GM18951 (cell line): ENCODE results near the gene KISS1.
"Not testable (repeated sequence)": the region's sequence is repeated elsewhere in the genome, so short reads cannot be mapped to it uniquely, and the experiment has no call there.

ENCODE experiments used
- POLR2A ChIP-seq: IDR thresholded peaks from 4 replicates; pipeline ENCODE4 v1.6.1; 2011; ENCODE audit warnings: mild to moderate bottlenecking; ENCODE audit not compliant: insufficient read length, insufficient read depth; ENCODE audit errors: extremely low read depth
- in situ Hi-C: fragments of 300-500 bp; cut with MboI; formaldehyde crosslinking; loops from one replicate; pipeline ENCODE4 v1.12.0; 2022; ENCODE audit warnings: low sequenced_read_pairs, mixed read lengths, inconsistent platforms; ENCODE audit not compliant: unreplicated experiment

The KISS1 gene, protein sequence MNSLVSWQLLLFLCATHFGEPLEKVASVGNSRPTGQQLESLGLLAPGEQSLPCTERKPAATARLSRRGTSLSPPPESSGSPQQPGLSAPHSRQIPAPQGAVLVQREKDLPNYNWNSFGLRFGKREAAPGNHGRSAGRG

DNA sequence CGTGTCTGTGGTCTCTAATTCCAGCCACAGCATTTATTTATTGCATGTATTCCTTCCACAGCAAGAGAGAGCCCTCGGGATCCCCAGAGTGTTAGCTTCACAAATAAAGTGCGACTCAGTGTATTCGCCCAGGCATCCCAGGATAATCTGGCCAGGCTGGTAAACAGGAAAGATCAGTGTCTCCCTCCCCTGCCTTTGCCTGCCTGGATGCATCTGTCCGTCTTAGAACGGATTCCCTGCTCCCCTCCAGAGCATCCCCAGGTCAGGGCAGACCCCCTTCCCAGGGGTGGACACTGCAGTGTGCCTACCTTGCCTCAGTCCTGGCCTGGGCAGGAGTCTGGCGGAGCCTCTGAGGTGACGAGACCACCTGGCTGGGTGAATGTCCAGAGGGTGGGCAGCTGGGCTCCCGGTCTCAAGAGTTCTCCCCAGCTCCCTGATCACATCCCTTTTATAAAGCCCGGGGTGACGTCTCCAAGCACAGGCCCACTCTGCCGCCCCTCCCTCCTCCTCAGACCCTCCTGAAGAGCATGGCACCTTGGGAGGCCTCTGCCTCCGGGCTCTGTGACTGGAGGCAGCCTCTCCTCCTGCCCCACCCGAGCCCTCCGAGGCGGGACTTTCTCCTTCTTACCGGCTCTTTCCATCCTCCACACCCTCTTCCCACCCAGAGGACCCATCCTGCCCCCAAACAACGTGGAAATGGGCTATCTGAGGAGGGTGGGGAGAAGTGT lies at the start of gene KISS1:
KISS1 (minus strand) TSS at position 424 of the 728 bp plus-strand sequence. CDS start 3,615 bp downstream, outside the sequence.
- in situ Hi-C loops, result no loop called here
- no peak for TF ChIP-seq POLR2A

DNA sequence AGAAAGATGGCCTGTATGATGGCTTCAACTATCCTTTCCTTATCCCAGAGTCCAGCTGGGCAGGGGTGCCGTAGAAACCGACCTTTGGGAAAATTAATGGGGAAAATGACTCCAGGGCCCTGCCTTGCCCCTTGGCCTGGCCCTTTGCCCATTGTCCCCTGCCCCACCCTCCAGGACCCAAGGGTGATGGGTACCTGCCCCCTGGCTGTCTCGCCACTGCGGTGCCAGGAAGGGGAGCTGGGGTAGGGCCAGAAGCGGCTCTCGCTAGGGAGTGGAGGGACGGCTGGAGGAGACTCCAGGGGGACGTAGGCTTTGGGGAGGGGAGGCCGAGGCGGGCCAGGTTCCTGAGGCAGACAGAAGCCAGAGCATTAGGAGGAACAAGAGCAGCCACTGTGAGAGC lies 46.6 kb upstream of the KISS1 start:
- TF ChIP-seq POLR2A, result no peak
- in situ Hi-C loops, result no loop called here

DNA sequence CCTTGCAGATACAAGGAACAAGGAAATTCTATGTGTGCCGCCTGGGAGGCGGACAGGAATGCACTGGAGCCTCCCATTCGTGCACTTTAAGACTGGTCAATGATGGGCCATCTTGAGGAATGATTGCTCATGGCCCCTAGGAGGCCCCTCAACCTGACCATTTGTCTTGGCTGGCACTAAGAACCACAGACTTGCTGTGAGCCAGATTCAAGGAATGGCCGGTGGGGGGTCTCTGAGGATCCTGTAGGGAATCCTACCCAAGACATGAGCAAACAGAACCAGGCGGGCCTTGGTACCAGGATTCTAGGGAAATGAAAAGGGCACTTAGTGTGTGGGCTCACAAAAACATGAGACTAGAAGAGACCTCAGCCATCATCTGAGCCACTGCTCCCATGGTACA lies 45.6 kb upstream of the KISS1 start:
- no peak for TF ChIP-seq POLR2A

DNA sequence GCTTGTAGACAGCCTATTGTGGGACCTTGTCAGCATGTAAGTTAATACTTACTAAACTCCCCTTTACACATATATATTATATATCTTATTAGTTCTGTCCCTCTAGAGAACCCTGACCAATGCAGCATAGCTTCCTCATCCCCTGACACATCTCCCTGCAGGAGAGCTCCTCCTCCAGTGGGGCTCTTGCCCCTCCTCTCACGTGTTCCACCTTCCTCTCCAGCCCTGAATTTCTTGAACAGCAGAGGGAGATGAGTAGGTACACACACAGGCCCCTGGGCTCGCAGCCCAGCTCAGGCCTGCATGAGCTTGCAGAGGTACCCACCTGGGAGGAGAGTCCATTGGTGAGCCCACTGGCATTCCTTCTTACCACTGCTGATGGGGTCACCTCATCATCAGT lies 44.8 kb upstream of the KISS1 start:
- in situ Hi-C loops, result no loop called here
- no peak for TF ChIP-seq POLR2A

More for the DNA sequence above, 45.6 kb upstream of the KISS1 start:
- in situ Hi-C loops, result no loop called here

DNA sequence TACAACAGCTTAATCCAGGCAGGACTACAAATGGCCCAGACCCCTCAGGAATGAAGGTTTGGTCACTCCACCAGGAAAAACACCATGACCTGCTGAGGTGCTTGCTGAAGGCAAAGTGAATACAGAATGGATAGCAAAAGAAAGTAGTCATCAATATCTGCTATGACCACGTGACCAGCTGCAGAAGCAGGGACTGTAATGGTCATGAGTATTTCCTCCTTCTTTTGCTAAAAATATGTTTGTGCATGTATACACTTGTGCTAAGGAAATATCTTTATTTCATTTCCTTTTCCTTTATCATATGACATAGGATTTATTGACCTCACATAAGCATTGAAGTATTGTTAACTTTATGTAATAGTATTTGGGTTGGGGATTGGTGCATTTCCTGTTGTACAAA lies 43.9 kb upstream of the KISS1 start:
- in situ Hi-C loops, result no loop called here
- no peak for TF ChIP-seq POLR2A

DNA sequence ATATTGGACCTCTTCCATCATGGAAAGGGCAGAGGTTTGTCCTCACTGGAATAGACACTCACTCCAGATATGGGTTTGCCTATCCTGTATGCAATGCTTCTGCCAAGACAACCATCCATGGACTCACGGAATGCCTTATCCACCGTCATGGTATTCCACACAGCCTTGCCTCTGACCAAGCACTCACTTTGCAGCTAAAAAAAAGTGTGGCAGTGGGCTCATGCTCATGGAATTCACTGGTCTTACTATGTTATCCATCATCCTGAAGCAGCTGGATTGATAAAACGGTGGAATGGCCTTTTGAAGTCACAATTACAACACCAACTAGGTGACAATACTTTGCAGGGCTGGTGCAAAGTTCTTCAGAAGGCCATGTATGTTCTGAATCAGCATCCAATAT lies 43.1 kb upstream of the KISS1 start:
- in situ Hi-C loops, result not testable (repeated sequence)

DNA sequence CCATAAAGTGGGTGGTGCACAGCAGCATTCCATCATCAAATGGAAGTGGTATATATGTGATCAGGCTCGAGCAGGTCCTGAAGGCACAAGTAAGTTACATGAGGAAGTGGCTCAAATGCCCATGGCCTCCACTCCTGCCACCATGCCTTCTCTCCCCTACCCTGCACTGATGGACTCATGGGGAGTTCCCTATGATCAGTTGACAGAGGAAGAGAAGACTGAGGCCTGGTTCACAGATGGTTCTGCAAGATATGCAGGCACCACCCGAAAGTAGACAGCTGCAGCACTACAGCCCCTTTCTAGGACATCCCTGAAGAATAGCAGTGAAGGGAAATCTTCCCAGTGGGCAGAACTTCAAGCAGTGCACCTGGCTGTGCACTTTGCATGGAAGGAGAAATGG lies 42.2 kb upstream of the KISS1 start:
- in situ Hi-C loops, result not testable (repeated sequence)

DNA sequence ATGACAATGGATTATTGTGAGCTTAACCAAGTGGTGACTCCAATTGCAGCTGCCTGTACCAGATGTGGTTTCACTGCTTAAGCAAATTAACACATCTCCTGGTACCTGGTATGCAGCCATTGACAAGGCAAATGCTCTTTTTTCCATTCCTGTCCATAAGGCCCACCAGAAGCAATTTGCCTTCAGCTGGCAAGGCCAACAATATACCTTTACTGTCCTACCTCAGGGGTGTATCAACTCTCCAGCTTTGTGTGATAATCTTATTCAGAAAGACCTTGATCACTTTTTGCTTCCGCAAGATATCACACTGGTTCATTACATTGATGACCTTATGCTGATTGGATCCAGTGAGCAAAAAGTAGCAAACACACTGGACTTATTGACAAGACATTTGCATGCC lies 41.2 kb upstream of the KISS1 start:
- in situ Hi-C loops, result not testable (repeated sequence)

DNA sequence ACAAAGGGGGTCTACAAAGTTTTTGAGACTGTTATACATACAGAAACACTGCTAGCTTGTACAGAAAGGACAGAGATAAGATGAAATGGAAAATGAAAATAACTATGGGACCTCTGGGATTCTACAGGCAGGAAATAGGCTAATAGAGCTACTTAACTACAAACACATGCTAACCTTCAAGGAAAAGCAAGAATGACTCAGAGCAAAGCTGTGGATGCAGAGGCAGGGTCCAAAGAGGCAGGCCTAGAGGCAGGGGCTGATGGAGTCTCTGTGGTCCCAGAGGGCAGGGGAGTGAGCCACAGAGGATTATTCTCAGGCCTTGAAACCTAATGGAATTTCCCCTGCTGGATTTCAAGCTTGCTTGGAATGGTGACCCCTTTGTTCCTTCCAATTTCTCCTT lies 36.2 kb upstream of the KISS1 start:
- in situ Hi-C loops, result no loop called here

DNA sequence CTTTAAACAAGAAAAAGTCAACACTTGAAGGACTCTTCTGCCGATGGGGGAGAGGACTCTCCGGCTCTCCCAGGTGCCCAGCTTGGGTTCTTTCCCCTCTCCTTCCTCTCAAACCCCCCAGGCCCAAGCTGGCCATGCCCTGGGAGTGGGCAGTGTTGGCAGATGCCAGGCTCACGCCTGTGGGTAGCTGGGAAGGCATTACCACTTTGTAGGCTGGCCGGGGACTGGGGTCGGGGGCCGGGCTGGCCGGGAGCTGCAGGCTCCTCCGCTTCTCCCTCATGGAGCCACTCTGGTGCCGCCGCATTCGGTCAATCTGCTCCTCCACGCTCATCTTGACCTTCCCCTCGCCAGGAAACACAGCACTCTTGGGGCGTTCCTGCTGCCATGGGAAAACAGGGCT lies 33.9 kb upstream of the KISS1 start:
- no peak for TF ChIP-seq POLR2A
- in situ Hi-C loops, result no loop called here

More for the DNA sequence above, 36.2 kb upstream of the KISS1 start:
- TF ChIP-seq POLR2A, result no peak

DNA sequence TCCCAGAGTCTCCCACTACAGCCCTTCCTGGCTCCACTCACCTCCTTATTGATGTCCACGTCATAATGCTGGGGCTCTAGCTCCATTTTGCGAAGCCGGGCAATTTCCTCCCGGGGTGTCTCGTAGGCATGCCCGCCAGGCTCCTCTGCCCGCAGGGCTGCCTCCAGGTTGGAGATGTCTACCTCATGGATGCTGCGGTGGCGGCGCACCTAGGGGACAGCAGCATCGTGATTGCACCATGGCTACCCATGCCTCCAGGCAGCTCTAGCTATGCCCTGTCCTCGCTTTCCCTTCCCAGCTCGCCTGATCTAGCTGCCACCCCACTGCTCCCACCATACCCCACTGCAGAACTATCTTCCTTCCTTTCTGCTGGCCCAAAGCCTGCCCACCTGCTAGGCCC lies 32.6 kb upstream of the KISS1 start:
- in situ Hi-C loops, result no loop called here
- no peak for TF ChIP-seq POLR2A

DNA sequence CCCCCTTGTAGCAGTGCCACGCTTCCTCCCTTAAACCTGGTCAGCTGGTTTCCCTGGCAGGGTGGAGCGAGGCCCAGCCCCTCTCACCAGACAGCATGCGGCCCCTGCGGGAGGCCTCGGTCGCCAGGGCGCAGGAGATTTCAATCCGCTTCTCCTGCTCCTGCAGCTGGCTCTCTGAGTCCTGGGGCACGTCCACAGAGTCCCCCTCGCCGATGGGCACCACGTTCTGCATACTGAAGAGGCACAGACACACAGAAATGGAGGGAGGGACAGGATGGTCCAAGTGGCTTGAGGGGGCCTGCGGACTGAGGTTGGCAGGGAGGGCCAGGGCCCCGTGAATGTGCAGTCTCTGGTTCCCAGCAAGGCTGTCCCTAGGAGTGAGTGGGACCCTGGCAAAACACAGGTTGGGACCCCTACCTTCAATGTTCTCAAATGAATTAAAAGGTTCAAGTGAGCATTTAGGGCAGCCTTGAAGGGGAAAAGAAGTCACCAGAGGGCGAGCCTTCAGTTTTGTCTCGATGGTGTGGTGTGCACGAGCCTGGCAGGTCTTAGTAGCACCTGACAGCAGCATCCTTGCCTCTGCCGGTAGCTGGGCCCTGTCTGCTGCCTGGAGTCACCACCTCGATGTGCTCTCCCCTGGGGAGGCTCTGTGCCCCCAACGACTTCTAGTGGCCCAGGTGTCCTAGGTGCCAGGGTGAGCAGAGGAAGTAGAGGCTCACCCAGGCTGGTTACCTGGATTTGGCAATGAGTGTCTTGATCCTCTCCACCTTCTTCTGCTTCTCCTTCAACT lies 31.9 kb upstream of the KISS1 start:
- no peak for TF ChIP-seq POLR2A
- in situ Hi-C loops, result no loop called here

DNA sequence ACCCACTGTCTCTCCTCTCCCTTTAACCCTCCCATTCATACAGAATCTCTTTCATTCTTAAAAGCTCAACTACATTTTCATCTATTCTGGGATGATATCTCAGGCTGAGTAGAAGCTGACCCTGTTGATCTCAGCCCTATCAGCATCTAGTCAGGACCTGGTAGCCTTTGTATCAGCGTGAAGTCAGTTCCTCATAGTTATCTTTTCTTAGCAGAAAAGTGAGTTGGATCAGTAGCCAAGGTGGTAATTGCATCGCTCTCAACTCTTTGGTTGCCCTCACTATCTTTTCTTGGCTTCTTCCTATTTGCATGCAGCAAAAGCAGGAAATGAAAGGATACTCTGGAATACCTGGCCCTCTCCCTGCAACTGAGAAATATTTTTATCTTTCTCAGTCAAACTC lies 31.1 kb upstream of the KISS1 start:
- no peak for TF ChIP-seq POLR2A
- in situ Hi-C loops, result no loop called here
